Measurements from ENCODE around the gene OR13C9. TPM values are rescaled to one million over a fixed set of nuclear protein-coding genes. Genes with fewer than 3 reads are reported as not detected.
"Not testable (repeated sequence)": the region's sequence is repeated elsewhere in the genome, so short reads cannot be mapped to it uniquely, and the experiment has no call there.

Gene OR13C9
- total RNA-seq, 4 donors from 2014 or later: not detected

DNA sequence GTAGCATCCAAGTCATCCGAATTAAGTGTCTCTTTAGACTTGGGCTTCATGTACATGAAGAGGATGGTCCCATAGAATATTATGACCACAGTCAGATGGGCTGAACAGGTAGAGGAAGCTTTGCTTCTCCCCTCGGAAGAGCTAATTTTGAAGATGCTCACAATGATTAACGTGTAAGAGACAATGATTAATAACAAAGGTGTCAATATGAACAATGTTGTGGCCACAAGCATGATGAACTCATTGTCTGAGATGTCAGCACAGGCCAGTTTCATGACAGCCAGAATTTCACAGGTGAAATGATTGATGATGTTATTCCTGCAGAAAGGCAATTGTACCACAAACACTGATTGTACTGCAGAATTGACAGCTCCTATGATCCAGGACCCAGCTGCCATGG, 13.2 kb downstream of the OR13C9 start:
- Histone ChIP-seq H3K27me3 (no peaks in the 10 kb centered on the region), H3K36me3 (no peaks in the 10 kb centered on the region), H3K9me3 (no peaks in the 10 kb centered on the region), H3K4me3 (no peak overlapping the region), H3K4me1 (no peaks in the 10 kb centered on the region), H3K27ac (no peak overlapping the region)
- in situ Hi-C loops (cut with MboI; ENCODE audit: low pct_ligation_motif_present in 1 of 4, low pct_unique_long_range_greater_than_20kb in 1 of 4, low sequenced_read_pairs in 3 of 4): no loop called here
- TF ChIP-seq POLR2A (IDR thresholded peaks at IDR 0.05) (no peak), EP300 (IDR thresholded peaks at IDR 0.05; ENCODE audit: low read depth) (no peak), POLR2AphosphoS5 (IDR thresholded peaks at IDR 0.05) (no peak)
- TF ChIP-seq, protein P1, sequence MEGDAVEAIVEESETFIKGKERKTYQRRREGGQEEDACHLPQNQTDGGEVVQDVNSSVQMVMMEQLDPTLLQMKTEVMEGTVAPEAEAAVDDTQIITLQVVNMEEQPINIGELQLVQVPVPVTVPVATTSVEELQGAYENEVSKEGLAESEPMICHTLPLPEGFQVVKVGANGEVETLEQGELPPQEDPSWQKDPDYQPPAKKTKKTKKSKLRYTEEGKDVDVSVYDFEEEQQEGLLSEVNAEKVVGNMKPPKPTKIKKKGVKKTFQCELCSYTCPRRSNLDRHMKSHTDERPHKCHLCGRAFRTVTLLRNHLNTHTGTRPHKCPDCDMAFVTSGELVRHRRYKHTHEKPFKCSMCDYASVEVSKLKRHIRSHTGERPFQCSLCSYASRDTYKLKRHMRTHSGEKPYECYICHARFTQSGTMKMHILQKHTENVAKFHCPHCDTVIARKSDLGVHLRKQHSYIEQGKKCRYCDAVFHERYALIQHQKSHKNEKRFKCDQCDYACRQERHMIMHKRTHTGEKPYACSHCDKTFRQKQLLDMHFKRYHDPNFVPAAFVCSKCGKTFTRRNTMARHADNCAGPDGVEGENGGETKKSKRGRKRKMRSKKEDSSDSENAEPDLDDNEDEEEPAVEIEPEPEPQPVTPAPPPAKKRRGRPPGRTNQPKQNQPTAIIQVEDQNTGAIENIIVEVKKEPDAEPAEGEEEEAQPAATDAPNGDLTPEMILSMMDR (IDR thresholded peaks at IDR 0.05): no peak
- 77 to 87% methylated on average over 3 of the region's 3 CpGs for WGBS, 2 donors (ENCODE audit: low coverage in 1 of 2)
- no peak for DNase-seq
- intact Hi-C loops (cut with DNase I; ENCODE audit: low total_unique reads): no loop called here

DNA sequence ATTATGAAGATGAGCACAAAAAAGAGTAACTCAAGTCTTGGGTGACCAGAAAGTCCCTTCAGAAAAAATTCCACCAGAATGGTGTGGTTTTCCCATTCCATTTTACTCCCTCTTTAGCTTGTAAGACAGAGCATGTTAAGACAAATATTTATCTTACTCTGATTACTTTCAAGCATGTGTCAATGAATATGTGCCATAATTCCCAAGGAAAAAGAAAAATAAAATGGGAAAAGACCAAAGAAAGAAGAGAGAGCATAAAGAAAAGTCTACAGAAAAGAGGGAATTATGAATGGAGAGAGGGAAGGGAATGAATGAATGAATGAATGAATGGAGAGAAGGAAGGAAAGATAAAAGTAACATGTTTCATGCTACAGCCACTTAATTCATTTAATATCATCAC, 18.7 kb downstream of the OR13C9 start, which contains the start of gene OR13C5:
Gene OR13C5 (minus strand): TSS at position 101 of the 400 bp plus-strand sequence. CDS start 0 bp downstream, at position 101.
- H3K27ac ChIP-seq; H3K9me3 ChIP-seq; H3K4me3 ChIP-seq; H3K27me3 ChIP-seq; H3K36me3 ChIP-seq; intact Hi-C loops (cut with DNase I; ENCODE audit: low total_unique reads); H3K4me1 ChIP-seq; DNase-seq; in situ Hi-C loops (cut with MboI; ENCODE audit: low pct_ligation_motif_present in 1 of 4, low pct_unique_long_range_greater_than_20kb in 1 of 4, low sequenced_read_pairs in 3 of 4): not testable (repeated sequence)

DNA sequence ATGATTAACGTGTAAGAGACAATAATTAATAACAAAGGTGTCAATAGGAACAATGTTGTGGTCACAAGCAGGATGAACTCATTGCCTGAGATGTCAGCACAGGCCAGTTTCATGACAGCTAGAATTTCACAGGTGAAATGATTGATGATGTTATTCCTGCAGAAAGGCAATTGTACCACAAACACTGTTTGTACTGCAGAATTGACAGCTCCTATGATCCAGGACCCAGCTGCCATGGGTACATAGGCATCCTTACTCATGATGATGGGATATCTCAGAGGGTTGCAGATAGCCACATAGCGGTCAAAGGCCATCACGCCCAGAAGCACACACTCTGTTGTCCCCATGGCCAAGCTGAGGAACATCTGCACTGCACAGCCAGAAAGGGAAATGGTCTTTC, 19.3 kb downstream of the OR13C9 start:
- H3K36me3 ChIP-seq; H3K4me1 ChIP-seq; H3K4me3 ChIP-seq; H3K9me3 ChIP-seq; intact Hi-C loops (cut with DNase I; ENCODE audit: low total_unique reads); H3K27ac ChIP-seq; in situ Hi-C loops (cut with MboI; ENCODE audit: low pct_ligation_motif_present in 1 of 4, low pct_unique_long_range_greater_than_20kb in 1 of 4, low sequenced_read_pairs in 3 of 4); DNase-seq; H3K27me3 ChIP-seq: not testable (repeated sequence)
- WGBS, 2 donors (ENCODE audit: low coverage in 1 of 2): 67 to 78% methylated on average over 1 to 3 of the region's 3 CpGs

DNA sequence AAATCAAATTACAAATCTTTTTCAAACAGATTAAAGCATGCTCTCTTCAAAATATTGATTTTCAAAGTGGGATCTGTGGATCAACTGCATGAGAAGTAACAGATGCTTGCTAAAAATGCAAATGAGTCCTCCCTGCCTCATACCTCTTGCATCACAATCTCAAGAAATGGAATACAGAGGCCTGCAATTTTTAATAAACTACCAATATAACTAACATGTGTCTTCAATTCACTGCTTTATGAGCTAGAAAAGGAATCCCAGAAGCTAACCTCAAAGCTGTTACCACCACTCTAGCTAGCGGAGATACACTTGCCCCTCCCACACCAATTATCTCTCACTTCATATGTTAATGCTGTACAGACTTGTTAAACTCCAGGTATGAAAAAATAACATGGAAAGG, 28.4 kb downstream of the OR13C9 start:
- Histone ChIP-seq H3K4me1 (no peaks in the 10 kb centered on the region), H3K4me3 (no peak overlapping the region), H3K27ac (no peak overlapping the region), H3K27me3 (no peaks in the 10 kb centered on the region), H3K36me3 (no peaks in the 10 kb centered on the region), H3K9me3 (no peaks in the 10 kb centered on the region)
- intact Hi-C loops (cut with DNase I; ENCODE audit: low total_unique reads): loop anchor here (5.0 kb wide), 1 partner anchor 822 kb away; no protein-coding TSS in a partner anchor
- DNase-seq: no peak
- 80 to 83% methylated on average over 1 of the region's 1 CpG for WGBS, 2 donors (ENCODE audit: low coverage in 1 of 2)
- in situ Hi-C loops (cut with MboI; ENCODE audit: low pct_ligation_motif_present in 1 of 4, low pct_unique_long_range_greater_than_20kb in 1 of 4, low sequenced_read_pairs in 3 of 4): no loop called here
- TF ChIP-seq EP300 (IDR thresholded peaks at IDR 0.05; ENCODE audit: low read depth): no peak
- no peak for TF ChIP-seq POLR2A (IDR thresholded peaks at IDR 0.05)
- no peak for TF ChIP-seq POLR2AphosphoS5 (IDR thresholded peaks at IDR 0.05)
- TF ChIP-seq, protein P1 (IDR thresholded peaks at IDR 0.05): no peak

DNA sequence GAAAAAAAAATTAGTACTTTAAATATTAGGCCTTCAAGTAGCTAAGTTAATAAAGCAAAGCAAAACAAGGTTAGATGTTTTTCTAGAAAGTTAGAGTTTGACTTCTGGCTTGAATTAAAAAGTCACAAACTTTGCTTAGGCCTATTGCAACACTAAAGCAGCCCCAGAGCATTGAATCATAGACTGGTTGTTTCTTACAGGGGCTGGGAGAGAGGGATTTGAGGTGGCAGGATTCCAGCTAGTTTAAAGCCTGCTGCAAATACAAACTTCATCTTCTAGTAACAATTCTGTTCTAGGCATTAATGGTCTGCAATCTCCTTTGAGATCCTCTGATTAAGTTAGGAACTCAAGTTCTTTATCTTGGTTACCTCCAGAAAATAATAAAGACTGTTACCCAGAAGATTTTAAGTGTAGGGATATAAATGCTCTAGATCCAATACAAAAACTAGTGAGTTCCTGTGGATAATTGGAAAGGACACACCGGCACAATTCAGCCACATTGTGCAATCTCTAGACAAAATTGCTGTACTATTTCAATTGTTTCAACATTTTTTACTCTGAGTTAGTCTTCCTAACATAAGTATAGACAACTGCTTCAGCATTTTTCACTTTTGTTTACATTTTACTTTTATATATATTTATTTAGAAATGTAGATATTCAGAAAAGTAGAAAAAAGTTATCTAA, 31.4 kb downstream of the OR13C9 start:
- intact Hi-C loops (cut with DNase I; ENCODE audit: low total_unique reads): no loop called here

More for the DNA sequence above, 31.4 kb downstream of the OR13C9 start:
- no peak overlapping the region for H3K4me3 ChIP-seq
- in situ Hi-C loops (cut with MboI; ENCODE audit: low pct_ligation_motif_present in 1 of 4, low pct_unique_long_range_greater_than_20kb in 1 of 4, low sequenced_read_pairs in 3 of 4): no loop called here
- no peaks in the 10 kb centered on the region for H3K9me3 ChIP-seq
- H3K36me3 ChIP-seq: no peaks in the 10 kb centered on the region
- no peak for TF ChIP-seq POLR2A (IDR thresholded peaks at IDR 0.05)
- TF ChIP-seq, protein P1 (IDR thresholded peaks at IDR 0.05): no peak
- TF ChIP-seq EP300 (IDR thresholded peaks at IDR 0.05; ENCODE audit: low read depth): no peak
- no peak for TF ChIP-seq POLR2AphosphoS5 (IDR thresholded peaks at IDR 0.05)
- no peak for DNase-seq
- H3K4me1 ChIP-seq: no peaks in the 10 kb centered on the region
- H3K27me3 ChIP-seq: no peaks in the 10 kb centered on the region
- no peak overlapping the region for H3K27ac ChIP-seq
- WGBS, 2 donors (ENCODE audit: low coverage in 1 of 2): 71 to 89% methylated on average over 1 of the region's 1 CpG

Data from transverse colon (tissue), 4 donors.